Activated T-cell treated with anti-CD3 and anti-CD28 coated beads for 24 hours (primary cell): ENCODE data around the gene PLEKHG7.

Experiments used
- DNase-seq: peaks from one replicate; pipeline ENCODE4 v3.0.0-alpha.2; 2020; ENCODE audit warnings: low read depth

Gene PLEKHG7

DNA sequence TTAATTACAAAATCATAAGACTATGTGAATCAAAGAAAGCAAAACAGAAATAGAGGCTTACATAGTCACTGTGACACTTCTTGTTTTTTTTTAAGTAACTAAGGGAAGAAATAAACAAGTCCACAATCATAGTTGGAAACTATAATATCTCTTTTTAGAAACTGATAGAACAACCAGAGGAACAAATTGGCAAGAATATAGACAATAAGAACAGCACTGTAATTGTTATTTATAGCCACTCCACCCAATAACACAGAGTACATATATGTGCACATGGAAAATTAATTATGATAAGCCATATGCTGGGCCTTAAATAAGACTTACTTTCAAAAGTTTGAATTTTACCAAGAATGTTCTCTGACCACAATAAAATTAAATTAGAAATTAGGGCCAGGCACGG is 101.1 kb downstream of the PLEKHG7 start:
- no peak for DNase-seq

DNA sequence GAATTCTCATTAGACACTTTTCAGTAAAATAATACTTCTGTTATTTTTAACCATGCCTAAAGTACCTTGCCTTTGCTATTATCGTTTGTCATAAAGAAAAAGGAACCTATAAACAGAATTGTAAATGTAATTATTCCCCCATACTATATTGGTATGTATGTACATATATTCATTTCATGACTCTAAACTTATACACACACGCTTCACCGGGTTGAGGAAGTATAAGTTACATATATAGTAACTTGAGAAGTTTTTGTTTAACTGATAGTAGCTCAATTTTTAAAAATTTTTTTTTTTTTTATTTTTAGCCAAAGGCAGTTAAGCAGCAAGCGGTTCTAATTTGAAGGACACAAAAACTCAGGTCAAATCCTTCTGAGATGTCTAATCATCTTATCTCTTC is 107.6 kb downstream of the PLEKHG7 start:
- DNase-seq, result no peak

DNA sequence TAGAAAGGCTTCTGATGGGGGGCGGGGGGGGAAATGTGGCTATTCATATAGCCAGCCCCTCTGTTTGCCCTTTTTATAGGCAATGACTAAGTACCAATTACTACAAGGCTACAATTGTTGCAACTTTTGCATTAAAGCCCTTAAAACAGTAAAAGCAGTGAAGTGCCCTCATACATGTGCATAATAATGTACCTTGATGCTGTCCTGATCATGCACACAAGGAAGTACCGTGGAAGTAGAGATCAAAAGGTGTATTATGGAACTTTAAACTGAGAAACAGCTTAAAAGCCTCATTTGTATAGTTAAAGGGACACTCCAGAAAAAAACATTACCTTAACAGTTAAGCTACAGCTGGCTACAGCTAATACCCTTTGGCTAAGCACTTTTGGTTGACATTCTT is 111.8 kb downstream of the PLEKHG7 start:
- DNase-seq, result no peak

DNA sequence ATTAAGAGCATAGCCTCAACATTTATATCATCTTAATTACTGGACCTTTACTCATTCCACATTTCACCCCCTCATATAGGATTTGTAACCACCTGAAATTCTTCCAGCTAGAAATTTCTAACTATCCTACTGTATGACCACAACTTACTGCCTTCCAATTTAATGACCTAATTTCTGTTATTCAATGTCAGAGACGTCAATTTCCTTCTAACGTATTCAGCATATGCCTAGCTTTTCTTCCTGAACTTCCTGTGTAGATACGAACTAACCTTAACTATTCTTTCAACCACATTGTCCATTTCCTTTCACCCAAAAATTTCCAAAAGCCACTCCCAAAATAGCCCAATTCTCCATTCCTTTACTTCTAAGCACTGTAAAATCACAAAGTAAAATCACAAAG is 118.4 kb downstream of the PLEKHG7 start:
- no peak for DNase-seq
